ENCODE data around the gene FLVCR2. TPM values are rescaled to one million over a fixed set of nuclear protein-coding genes. Genes with fewer than 3 reads are reported as not detected.
"Not testable (repeated sequence)": the region's sequence is repeated elsewhere in the genome, so short reads cannot be mapped to it uniquely, and the experiment has no call there.

The FLVCR2 gene
- total RNA-seq, 2 donors from 2014 or later = under 0.01 to 1.3 TPM

DNA sequence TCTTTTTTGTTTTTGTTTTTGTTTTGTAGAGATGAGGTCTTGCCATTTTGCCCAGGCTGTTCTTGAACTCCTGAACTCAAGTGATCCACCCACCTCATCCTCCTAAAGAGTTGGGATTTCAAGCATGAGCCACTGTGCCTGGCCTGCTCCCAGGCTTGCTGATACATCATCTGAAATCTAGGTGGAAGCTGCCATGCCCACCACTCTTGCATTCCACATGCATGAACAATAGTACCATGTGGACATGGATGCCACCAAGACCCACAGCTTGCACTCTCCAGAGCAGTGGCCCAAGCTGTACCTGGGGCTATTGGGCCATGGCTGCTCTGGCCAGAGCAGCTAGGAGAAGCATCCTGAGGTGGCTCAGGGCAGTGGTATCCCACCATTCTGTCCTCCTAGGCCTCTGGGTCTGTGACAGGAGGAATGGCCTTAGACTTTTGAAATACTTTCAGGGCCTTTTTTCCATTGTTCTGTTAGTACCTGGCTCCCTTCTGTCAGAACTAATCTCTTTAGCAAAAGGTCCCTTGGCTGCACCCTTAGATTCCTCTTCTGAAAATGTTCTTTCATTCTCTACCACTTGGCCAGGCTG is 13.7 kb downstream of the FLVCR2 start:
- Histone ChIP-seq H3K27ac (no peak overlapping the region), H3K36me3 (replicated peaks in 1 of 2; ENCODE audit: insufficient read depth in 1 of 2, low read depth in 2 of 2) (no peaks in the 10 kb centered on the region), H3K9me3 (no peaks in the 10 kb centered on the region), H3K4me1 (no peaks in the 10 kb centered on the region), H3K27me3 (no peaks in the 10 kb centered on the region), H3K4me3 (no peak overlapping the region)
- no peak for ATAC-seq
- intact Hi-C loops (cut with DNase I) = no loop called here
- no peak for TF ChIP-seq POLR2A (IDR thresholded peaks at IDR 0.05)
- TF ChIP-seq, protein P1, sequence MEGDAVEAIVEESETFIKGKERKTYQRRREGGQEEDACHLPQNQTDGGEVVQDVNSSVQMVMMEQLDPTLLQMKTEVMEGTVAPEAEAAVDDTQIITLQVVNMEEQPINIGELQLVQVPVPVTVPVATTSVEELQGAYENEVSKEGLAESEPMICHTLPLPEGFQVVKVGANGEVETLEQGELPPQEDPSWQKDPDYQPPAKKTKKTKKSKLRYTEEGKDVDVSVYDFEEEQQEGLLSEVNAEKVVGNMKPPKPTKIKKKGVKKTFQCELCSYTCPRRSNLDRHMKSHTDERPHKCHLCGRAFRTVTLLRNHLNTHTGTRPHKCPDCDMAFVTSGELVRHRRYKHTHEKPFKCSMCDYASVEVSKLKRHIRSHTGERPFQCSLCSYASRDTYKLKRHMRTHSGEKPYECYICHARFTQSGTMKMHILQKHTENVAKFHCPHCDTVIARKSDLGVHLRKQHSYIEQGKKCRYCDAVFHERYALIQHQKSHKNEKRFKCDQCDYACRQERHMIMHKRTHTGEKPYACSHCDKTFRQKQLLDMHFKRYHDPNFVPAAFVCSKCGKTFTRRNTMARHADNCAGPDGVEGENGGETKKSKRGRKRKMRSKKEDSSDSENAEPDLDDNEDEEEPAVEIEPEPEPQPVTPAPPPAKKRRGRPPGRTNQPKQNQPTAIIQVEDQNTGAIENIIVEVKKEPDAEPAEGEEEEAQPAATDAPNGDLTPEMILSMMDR (IDR thresholded peaks at IDR 0.05) = no peak
- no peak for DNase-seq

DNA sequence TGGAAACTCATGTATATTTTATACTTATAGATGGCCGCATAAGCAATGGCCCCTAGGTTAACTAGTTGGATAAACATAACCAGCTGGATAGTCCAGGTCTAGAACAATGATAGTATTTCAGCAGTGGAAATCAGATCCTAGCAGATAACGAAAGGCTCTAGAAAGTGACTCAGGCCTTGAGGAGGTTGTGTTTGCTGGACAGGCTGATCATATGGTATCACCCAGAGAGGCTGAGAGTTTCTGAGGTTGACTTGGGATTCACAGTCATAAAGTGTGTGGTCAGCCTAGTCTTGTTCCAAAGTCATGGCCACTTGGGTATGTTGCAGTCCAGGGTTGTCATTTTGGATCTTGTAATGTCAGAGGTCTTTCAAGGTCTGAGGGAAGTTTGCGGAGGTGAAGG is 16.8 kb downstream of the FLVCR2 start:
- Histone ChIP-seq H3K4me3 (no peak overlapping the region), H3K36me3 (replicated peaks in 1 of 2; ENCODE audit: insufficient read depth in 1 of 2, low read depth in 2 of 2) (no peaks in the 10 kb centered on the region), H3K27me3 (no peaks in the 10 kb centered on the region), H3K4me1 (no peaks in the 10 kb centered on the region), H3K27ac (no peak overlapping the region), H3K9me3 (no peaks in the 10 kb centered on the region)
- WGBS, 2 donors = 92 to 97% methylated on average over 3 of the region's 3 CpGs
- ATAC-seq = no peak
- DNase-seq = no peak
- TF ChIP-seq, protein P1 (IDR thresholded peaks at IDR 0.05) = no peak
- no peak for TF ChIP-seq POLR2A (IDR thresholded peaks at IDR 0.05)
- intact Hi-C loops (cut with DNase I) = no loop called here

DNA sequence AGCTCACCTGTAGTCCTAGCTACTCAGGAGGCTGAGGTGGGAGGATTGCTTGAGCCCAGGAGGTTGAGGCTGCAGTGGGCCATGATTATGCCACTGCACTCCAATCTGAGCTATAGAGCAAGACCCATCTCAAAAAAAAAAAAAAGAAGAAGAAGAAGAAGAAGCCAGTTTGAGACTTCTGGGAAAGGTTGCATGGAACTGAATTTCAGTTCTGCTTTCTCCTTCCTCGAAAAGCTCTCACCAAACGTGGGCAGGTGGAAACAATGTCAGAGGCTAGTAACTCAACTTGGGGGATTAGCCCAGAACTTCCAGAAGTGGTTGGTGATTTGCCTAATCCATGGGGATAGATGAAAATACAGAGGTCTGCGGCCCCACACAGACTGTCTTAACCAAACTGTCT is 18.7 kb downstream of the FLVCR2 start:
- no peak overlapping the region for H3K4me3 ChIP-seq
- H3K36me3 ChIP-seq (replicated peaks in 1 of 2; ENCODE audit: insufficient read depth in 1 of 2, low read depth in 2 of 2) = no peaks in the 10 kb centered on the region
- intact Hi-C loops (cut with DNase I) = no loop called here
- ATAC-seq (no peak), DNase-seq (peak in 1 of 4 donors; percentile 26)
- no peak overlapping the region for H3K27ac ChIP-seq
- no peaks in the 10 kb centered on the region for H3K9me3 ChIP-seq
- H3K27me3 ChIP-seq = no peaks in the 10 kb centered on the region
- WGBS, 2 donors = 60 to 69% methylated on average over 3 of the region's 3 CpGs
- no peaks in the 10 kb centered on the region for H3K4me1 ChIP-seq
- no peak for TF ChIP-seq POLR2A (IDR thresholded peaks at IDR 0.05)
- TF ChIP-seq, protein P1 (IDR thresholded peaks at IDR 0.05) = no peak

DNA sequence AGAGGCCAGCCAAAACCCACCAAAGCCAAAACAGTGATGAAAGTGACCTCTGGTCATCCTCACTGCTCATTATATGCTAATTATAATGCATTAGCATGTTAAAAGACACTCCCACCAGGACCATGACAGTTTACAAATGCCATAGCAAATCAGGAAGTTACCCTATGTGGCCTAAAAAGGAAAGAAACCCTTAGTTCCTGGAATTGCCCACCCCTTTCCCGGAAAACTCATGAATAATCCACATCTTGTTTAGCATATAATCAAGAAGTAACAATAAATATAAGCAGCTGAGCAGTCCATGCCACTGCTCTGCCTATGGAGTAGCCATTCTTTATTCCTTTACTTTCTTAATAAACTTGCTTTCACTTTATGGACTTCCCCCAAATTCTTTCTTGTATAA is 21.7 kb downstream of the FLVCR2 start:
- H3K36me3 ChIP-seq (replicated peaks in 1 of 2; ENCODE audit: insufficient read depth in 1 of 2, low read depth in 2 of 2); ATAC-seq; DNase-seq; intact Hi-C loops (cut with DNase I); H3K9me3 ChIP-seq; H3K4me3 ChIP-seq; H3K27ac ChIP-seq; H3K4me1 ChIP-seq; H3K27me3 ChIP-seq: not testable (repeated sequence)
- WGBS, 2 donors = 87 to 88% methylated on average over 1 of the region's 1 CpG

DNA sequence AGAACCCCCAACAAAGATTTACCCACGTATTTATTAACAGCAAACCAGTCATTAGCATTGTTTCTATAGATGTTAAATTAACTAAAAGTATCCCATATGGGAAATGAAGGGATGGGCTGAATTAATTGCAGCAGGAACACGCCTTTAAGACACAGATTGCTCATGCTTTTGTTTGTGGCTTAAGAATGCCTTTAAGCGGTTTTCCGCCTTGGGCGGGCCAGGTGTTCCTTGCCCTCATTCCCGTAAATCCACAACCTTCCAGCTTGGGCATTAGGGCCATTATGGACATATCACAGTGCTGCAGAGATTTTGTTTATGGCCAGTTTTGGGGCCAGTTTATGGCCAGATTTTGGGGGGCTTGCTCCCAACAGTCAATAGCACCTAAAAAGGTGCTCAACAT is 22.6 kb downstream of the FLVCR2 start:
- not testable (repeated sequence) for DNase-seq

DNA sequence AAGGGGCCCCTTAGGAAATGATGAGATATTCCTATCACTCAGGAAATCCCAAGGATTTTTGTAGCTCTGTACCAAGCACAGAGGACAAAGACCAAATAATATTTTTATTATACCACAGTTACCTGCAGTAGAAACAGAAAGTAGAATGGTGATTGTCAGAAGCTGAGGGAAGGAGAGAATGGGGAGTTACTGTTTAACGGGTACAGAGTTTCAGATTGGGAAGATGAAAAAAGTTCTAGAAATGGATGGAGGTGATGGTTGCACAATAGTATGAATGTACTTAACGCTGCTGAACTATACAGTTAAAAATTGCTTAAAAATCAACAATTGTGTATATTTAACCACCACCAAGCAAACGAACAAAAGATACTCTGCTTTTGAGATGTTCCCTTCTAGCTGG is 24.1 kb downstream of the FLVCR2 start:
- no peak for DNase-seq
- H3K4me1 ChIP-seq = no peaks in the 10 kb centered on the region
- H3K4me3 ChIP-seq = no peak overlapping the region
- no peak overlapping the region for H3K27ac ChIP-seq
- no peaks in the 10 kb centered on the region for H3K36me3 ChIP-seq (replicated peaks in 1 of 2; ENCODE audit: insufficient read depth in 1 of 2, low read depth in 2 of 2)
- WGBS, 2 donors = 26% methylated on average over 3 of the region's 3 CpGs
- intact Hi-C loops (cut with DNase I) = no loop called here
- H3K9me3 ChIP-seq = no peaks in the 10 kb centered on the region
- H3K27me3 ChIP-seq = no peaks in the 10 kb centered on the region
- ATAC-seq = no peak
- TF ChIP-seq, protein P1 (IDR thresholded peaks at IDR 0.05) = no peak
- no peak for TF ChIP-seq POLR2A (IDR thresholded peaks at IDR 0.05)

More for the DNA sequence above, 22.6 kb downstream of the FLVCR2 start:
- H3K27ac ChIP-seq; H3K9me3 ChIP-seq; H3K27me3 ChIP-seq; intact Hi-C loops (cut with DNase I); H3K4me1 ChIP-seq; H3K4me3 ChIP-seq; ATAC-seq; H3K36me3 ChIP-seq (replicated peaks in 1 of 2; ENCODE audit: insufficient read depth in 1 of 2, low read depth in 2 of 2): not testable (repeated sequence)
- 88% methylated on average over 6 of the region's 6 CpGs for WGBS, 2 donors

Data from body of pancreas (tissue), 4 donors.